CD4-positive, alpha-beta T cell treated with Interleukin-4 for 4 hours (primary cell): Measurements from ENCODE around the gene DGCR2.
"Not testable (repeated sequence)": the region's sequence is repeated elsewhere in the genome, so short reads cannot be mapped to it uniquely, and the experiment has no call there.

Source experiments
- DNase-seq: peaks from one replicate; pipeline ENCODE4 v3.0.0-alpha.2; 2020

Gene DGCR2

GRCh38 chr22:19105867-19106802 is 16.1 kb downstream of the DGCR2 start:
- DNase-seq, result peak; percentile 46

DNA sequence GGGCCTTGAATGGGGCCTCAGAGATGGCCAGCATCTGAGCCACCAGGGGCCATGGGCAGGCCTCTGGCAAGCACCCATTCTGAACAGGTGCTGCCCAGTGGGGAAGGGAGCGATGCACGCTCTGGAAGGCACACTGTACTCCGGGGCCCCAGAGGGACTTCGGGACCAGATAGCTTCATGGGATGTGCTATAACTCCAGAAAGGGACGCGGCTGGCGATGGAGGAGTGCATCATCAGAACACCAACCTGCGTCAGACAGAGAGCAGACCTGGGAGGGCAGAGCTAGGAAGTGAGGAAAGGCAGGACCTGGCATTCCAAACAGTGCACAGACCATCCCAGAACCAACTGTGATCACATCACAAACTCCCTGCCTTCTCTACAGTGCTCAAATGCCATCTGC is 16.8 kb downstream of the DGCR2 start:
- DNase-seq, result no peak

DNA sequence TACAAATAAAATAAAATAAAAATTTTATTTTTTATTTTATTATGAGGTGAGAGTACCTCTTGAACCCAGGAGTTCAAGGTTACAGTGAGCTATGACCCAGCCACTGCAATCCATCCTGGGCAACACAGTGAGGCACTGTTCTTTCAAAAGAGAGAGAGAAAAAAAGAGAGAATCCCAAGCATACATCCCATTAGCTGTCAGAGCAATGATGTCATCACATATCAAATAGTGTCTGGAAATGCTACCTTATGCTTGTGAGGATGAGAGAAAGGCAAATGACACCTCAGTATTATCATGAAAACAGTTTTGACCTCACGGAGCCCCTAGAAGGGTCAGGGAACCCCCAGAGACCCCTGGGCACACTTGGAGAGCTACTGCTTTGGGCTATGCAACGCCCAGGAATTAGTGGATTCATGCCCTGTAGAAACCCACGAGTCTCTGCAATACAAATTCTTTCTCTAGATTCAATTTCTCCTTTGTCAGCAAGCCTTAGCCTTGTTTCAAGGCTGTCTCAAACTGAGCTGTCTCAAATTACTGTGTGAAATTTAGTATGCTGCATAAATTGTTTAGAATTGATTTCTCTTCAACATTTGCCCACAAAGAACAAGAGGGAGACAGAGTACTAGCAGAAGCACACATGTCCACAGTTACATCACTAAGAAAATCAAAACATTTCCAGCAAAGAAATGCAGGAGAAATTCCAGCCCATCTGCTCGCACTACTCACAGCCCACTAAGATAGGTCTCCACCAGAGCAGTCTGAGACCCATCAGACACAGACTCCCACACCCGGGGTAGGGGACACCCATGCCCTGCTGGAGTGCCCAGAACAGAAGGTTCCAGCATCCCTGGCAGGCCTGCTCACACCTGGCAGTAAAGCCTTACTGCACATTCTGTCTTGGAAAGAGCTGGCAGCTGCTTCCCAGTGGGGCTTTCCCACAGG is 18.1 kb downstream of the DGCR2 start:
- no peak for DNase-seq

DNA sequence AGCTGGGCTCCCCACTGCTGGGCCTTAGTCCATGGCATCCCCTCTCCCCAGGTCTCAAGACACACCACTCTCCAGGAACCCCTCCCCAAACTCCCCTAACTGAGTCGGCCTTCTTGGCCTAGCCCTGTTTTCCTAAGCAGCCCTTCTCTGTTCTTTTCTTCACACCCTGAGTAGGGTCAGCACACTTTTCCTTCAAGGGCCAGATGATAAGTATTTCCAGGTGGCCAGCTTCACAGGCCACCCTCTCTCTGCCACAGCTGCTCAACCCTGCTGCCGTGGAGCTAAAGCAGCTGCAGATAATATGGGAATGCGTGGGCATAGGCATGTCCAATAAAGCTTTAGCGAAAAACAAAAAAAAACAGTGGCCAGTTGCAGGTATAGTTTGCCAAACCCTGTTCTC is 24.1 kb downstream of the DGCR2 start:
- DNase-seq, result no peak

- DNase-seq, result no peak
Measured at GRCh38 chr22:19097518-19097917, 24.7 kb downstream of the DGCR2 start.

DNA sequence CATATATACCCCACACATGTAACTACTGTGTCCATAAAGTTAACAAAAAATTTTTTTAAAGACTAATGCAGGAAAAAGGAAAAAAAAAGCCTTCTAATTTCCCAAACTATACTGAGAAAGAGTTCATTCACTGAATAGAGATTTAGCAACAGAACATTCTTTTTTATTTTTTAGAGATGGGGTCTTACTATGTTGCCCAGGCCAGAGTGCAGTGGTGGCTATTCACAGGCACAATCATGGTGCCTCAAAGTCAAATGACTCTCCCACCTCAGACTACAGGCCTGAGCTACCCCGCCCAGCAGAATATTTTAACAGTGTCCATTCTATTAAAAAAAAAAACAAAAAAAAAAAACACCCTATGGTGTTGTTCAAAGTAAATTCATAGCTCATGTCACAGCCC is 25.7 kb downstream of the DGCR2 start:
- DNase-seq, result no peak

- no peak for DNase-seq
Measured at GRCh38 chr22:19094393-19094997, 27.7 kb downstream of the DGCR2 start.

DNA sequence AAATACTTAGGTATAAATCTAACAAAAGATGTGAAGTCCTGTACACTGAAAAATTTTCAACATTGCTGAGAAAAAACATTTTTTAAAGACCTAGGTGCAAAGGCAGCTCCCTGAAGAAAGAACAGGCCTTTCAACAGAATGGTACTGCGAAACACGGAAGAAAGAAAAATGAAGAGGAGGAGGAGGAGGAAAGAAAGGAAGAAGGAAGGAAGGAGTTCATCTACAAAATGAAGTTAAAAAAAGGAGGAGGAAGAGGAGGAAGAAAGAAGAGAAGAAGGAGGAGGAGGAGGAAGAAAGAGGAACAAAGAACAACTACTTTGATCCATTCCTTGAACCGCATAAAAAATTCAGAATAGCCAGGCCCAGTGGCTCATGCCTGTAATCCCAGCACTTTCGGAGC is 29.5 kb downstream of the DGCR2 start:
- DNase-seq, result no peak

- no peak for DNase-seq
Measured at GRCh38 chr22:19090586-19091127, 31.6 kb downstream of the DGCR2 start.

GRCh38 chr22:19090183-19090582 is 32.0 kb downstream of the DGCR2 start:
- no peak for DNase-seq

GRCh38 chr22:19088866-19089595 is 33.2 kb downstream of the DGCR2 start:
- DNase-seq, result no peak

DNA sequence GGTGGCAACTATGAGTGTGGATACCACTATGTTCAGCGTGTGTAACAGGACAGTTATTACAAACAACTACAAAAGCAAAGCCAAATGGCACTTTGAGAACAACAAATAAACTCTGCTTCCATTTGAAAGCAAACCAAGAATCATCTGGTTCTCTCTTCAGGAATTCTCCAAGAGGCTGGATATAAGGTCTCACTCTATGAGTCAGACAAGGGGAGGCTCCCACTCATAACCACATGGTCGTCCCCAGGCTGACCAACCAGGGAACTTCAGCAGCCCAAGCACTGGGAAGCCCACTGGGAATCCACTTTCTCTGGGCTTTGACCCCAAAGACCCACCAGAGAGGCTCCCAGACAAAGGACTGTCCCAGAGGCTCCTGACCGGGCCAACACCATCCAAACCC is 35.3 kb downstream of the DGCR2 start:
- no peak for DNase-seq

DNA sequence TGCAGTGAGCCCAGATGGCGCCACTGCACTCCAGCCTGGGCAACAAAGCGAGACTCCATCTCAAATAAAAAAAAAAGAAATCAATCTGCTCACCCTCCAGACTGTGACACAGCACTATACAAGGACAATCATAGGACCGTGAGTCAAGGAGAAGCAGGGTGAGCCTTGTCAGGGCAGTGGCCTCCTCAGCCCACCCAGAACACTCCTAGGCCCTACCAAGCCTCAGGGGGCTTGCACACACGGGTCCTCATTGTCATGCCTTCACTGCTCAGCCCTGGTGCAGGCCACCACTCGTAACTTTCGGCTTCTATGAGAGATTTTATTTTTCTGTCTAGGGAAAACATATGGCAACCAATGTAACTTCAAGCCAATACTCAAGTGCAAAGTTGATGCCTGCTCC is 35.8 kb downstream of the DGCR2 start:
- no peak for DNase-seq

DNA sequence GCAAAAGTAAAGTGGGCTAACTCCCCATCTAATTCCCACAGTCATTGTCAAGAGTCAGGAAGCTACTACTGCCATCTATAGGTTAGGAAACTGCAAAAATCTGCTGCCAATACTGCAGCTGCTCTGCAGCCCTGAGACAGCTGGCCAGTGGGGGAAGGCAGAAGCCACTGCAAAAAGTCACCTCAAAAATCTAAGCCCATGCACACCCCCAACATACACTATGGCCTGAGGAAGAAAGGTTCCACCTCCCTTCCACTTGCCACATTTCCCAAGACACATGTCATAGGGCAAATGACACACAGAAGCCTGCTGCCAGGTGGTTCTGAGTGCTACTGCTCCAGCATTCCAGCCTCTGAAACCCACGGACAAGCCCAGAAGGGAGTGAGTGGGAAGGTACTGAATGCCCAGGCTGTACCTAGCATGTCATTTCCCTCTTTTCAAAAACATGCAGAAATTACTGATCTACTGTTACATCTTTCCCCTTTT is 36.9 kb downstream of the DGCR2 start:
- DNase-seq, result no peak

DNA sequence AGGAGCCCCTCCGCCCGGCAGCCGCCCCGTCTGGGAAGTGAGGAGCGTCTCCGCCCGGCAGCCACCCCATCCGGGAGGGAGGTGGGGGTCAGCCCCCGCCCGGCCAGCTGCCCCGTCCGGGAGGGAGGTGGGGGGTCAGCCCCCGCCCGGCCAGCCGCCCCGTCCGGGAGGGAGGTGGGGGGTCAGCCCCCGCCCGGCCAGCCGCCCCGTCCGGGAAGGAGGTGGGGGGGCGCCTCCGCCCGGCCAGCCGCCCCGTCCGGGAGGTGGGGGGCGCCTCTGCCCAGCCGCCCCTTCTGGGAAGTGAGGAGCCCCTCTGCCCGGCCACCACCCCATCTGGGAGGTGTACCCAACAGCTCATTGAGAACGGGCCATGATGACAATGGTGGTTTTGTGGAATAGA is 37.6 kb downstream of the DGCR2 start:
- DNase-seq, result not testable (repeated sequence)

GRCh38 chr22:19084126-19084525 is 38.1 kb downstream of the DGCR2 start:
- DNase-seq, result not testable (repeated sequence)

- no peak for DNase-seq
Measured at GRCh38 chr22:19082793-19083192, 39.4 kb downstream of the DGCR2 start.

DNA sequence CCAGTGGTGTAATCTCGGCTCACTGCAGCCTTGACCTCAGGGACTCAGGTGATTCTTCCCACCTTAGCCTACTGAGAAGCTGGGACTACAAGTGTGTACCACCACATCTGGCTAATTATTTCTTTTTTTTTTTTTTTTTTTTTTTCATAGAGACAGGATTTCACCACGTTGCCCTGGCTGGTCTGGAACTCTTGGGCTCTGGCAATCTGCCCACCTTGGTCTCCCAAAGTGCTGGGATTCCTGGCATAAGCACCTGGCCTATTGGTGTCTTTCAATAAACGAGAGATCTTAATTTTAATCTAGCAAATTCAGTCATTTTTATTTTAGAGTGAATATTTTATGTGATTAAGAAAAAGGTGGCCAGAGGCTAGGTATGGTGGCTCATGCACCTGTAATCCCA is 40.1 kb downstream of the DGCR2 start:
- DNase-seq, result no peak

DNA sequence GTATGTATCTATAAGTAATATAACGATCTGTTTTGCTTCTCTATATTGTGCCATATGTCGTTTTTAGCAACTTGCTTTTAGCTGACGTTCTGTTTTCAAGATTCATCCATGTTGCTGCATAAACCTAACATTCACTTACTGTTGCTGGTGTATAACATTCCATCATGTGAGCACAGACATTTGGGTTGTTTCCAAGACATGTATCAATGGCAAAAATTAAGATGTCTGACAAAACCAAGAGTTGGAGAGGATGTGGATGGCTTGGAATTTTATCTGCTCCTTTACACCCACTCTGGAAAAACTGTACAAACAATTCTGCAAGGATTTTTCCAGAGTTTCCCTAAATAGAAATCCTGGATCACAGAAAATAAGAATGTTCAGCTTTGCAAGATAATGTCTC is 40.9 kb downstream of the DGCR2 start:
- DNase-seq, result no peak

DNA sequence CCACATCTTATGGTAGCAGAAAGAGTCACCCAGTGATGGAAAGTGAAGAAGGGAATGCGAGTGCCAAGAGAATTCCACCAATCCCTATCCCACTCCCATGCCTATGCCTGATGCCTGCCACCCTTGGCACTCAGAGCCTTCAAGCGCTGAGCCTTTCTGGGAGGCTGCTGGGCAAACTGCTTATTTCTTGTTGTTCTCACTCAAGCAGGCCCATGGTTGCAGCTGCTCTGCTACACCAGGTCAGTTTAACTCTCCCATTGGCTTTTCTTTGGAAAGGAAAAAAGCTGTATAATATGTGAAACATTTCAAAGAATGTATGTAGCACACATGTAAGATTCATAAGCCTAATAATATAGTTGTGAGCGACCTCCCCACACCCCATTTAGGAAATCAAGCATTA is 41.4 kb downstream of the DGCR2 start:
- no peak for DNase-seq

GRCh38 chr22:19079691-19080090 is 42.5 kb downstream of the DGCR2 start:
- no peak for DNase-seq

DNA sequence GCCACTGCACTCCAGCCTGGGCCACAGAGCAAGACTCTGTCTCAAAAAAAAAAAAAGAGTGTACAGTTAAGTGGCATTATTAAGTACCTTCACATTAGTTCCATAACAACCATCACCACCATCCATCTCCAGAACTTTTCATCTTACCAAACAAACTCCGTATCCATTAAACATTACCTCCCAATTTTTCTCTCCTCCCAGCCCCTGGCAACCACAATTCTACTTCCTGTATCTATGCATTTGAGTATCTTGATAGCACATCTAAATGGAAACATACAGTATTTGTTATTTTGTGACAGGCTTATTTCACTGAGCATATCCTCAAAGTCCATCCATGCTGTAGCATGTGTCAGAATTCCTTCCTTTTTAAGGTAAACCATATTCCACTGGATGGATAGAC is 46.8 kb downstream of the DGCR2 start:
- DNase-seq, result no peak
